Trophoblast cell (in vitro differentiated cells and primary cell): ENCODE results near the gene RAB11FIP5.

Source experiments
- DNase-seq, 2 donors: peaks; one replicate each; pipeline ENCODE4 v3.0.0-alpha.2; 2016
- H2AFZ ChIP-seq: 2 replicates; pipeline ENCODE4 v1.6.1; 2013; ENCODE audit warnings: low read length, moderate library complexity, mild to moderate bottlenecking; ENCODE audit not compliant: insufficient read depth, poor library complexity
- H2AK5ac ChIP-seq: 2 replicates; pipeline ENCODE4 v1.6.1; 2013; ENCODE audit warnings: mild to moderate bottlenecking, low read length
- H2BK120ac ChIP-seq: 2 replicates; pipeline ENCODE4 v1.6.1; 2013; ENCODE audit warnings: low read length, mild to moderate bottlenecking, moderate library complexity; ENCODE audit not compliant: insufficient read depth, poor library complexity
- H2BK12ac ChIP-seq: 2 replicates; pipeline ENCODE4 v1.6.1; 2013; ENCODE audit warnings: mild to moderate bottlenecking, low read length, moderate library complexity
- H2BK5ac ChIP-seq: 2 replicates; pipeline ENCODE4 v1.6.1; 2013; ENCODE audit warnings: low read length, low read depth, moderate library complexity, mild to moderate bottlenecking; ENCODE audit not compliant: poor library complexity
- H3K14ac ChIP-seq: 2 replicates; pipeline ENCODE4 v1.6.1; 2013; ENCODE audit warnings: mild to moderate bottlenecking, low read length
- H3K18ac ChIP-seq: 2 replicates; pipeline ENCODE4 v1.6.1; 2013; ENCODE audit warnings: mild to moderate bottlenecking, low read length
- H3K23ac ChIP-seq: 2 replicates; pipeline ENCODE4 v1.6.1; 2013; ENCODE audit warnings: low read length
- H3K27ac ChIP-seq: 2 replicates; pipeline ENCODE4 v1.5.1; 2013; ENCODE audit warnings: low read depth, mild to moderate bottlenecking, inconsistent platforms, low read length, moderate library complexity
- H3K27me3 ChIP-seq: 2 replicates; pipeline ENCODE4 v1.6.1; 2013; ENCODE audit warnings: inconsistent platforms, mild to moderate bottlenecking, low read length, moderate library complexity; ENCODE audit not compliant: insufficient read depth
- H3K36me3 ChIP-seq, 2 experiments: 1 replicate in 1 of 2; 2 replicates in 1 of 2; pipeline ENCODE4 v1.6.1; 2013; ENCODE audit warnings: low read length in 2 of 2, mild to moderate bottlenecking in 2 of 2, moderate library complexity in 1 of 2; ENCODE audit not compliant: insufficient read depth in 2 of 2, control insufficient read depth in 1 of 2
- H3K4ac ChIP-seq: 2 replicates; pipeline ENCODE4 v1.6.1; 2013; ENCODE audit warnings: low read depth, mild to moderate bottlenecking, low read length, moderate library complexity
- H3K4me1 ChIP-seq, 2 experiments: 1 replicate in 1 of 2; 2 replicates in 1 of 2; pipeline ENCODE4 v1.6.1; 2013; ENCODE audit warnings: low read length in 2 of 2, mild to moderate bottlenecking in 2 of 2, moderate library complexity in 1 of 2; ENCODE audit not compliant: insufficient read depth in 2 of 2, control insufficient read depth in 1 of 2
- H3K4me2 ChIP-seq: 2 replicates; pipeline ENCODE4 v1.6.1; 2013; ENCODE audit warnings: inconsistent platforms, mild to moderate bottlenecking, low read length, moderate library complexity
- H3K4me3 ChIP-seq: 2 replicates; pipeline ENCODE4 v1.5.1; 2013; ENCODE audit warnings: mild to moderate bottlenecking, low read depth, low read length, inconsistent platforms
- H3K79me1 ChIP-seq: one replicate; pipeline ENCODE4 v1.6.1; 2013; ENCODE audit warnings: low read length
- H3K79me2 ChIP-seq: 2 replicates; pipeline ENCODE4 v1.6.1; 2013; ENCODE audit warnings: low read length, mild to moderate bottlenecking; ENCODE audit not compliant: control insufficient read depth, insufficient read depth, poor library complexity
- H3K9ac ChIP-seq: 2 replicates; pipeline ENCODE4 v1.6.1; 2013; ENCODE audit warnings: mild to moderate bottlenecking, low read length
- H3K9me3 ChIP-seq: 2 replicates; pipeline ENCODE4 v1.6.1; 2013; ENCODE audit warnings: low read depth, mild to moderate bottlenecking, control low read depth, inconsistent platforms, low read length; ENCODE audit not compliant: insufficient read depth
- H4K12ac ChIP-seq: 2 replicates; pipeline ENCODE4 v1.6.1; 2013; ENCODE audit warnings: low read depth, mild to moderate bottlenecking, low read length, moderate library complexity
- H4K8ac ChIP-seq: 2 replicates; pipeline ENCODE4 v1.6.1; 2013; ENCODE audit warnings: low read depth, mild to moderate bottlenecking, low read length, moderate library complexity
- H4K91ac ChIP-seq: one replicate; pipeline ENCODE4 v1.6.1; 2013; ENCODE audit warnings: low read depth, mild to moderate bottlenecking, low read length, moderate library complexity
- WGBS: extraction: QIAGEN DNeasy Blood & Tissue Kit; methylation state at CpG from one replicate; pipeline ENCODE4 v1.1.7; 2013; ENCODE audit warnings: missing lambda C conversion rate; ENCODE audit not compliant: insufficient read length, insufficient coverage; ENCODE audit errors: extremely low coverage; 5-methylcytosine and 5-hydroxymethylcytosine counted together

The RAB11FIP5 gene

DNA sequence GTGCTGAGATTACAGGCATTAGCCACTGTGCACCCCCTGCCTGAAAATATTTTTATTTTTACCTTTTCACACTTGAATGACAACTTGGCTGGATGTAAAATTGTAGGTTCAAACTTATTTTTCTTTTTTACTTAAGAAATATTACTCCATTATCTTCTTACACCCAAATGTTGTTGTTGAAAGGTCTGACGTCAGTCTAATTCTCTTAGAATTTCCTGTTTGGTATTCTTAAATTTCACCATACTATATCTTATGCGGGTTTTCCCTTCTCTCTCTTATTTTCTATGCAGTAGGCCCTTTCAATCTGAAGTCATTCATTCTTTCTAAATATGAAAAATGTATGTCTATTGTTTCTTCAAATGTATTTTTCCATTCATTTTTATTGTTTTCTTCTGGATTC is 29.1 kb upstream of the RAB11FIP5 start:
- Histone ChIP-seq H3K18ac (no peak overlapping the region), H4K8ac (no peak overlapping the region), H3K4me2 (no peak overlapping the region), H3K9ac (no peak overlapping the region), H3K79me2 (no peaks in the 10 kb centered on the region), H3K14ac (no peak overlapping the region), H3K27me3 (no peaks in the 10 kb centered on the region), H2BK5ac (no peak overlapping the region), H2AFZ (no peak overlapping the region), H3K4ac (no peak overlapping the region), H3K27ac (no peak overlapping the region), H3K79me1 (no peaks in the 10 kb centered on the region), H3K4me1 (no peaks in the 10 kb centered on the region), H2BK12ac (no peak overlapping the region), H3K9me3 (no peaks in the 10 kb centered on the region), H3K4me3 (no peak overlapping the region), H3K36me3 (no peaks in the 10 kb centered on the region), H4K12ac (no peak overlapping the region), H4K91ac (no peak overlapping the region), H2AK5ac (no peak overlapping the region), H3K23ac (no peak overlapping the region), H2BK120ac (no peak overlapping the region)
- no CpG with 5 or more reads among the region's 2 CpGs for WGBS
- peak in 1 of 2 donors; percentile 22 for DNase-seq

DNA sequence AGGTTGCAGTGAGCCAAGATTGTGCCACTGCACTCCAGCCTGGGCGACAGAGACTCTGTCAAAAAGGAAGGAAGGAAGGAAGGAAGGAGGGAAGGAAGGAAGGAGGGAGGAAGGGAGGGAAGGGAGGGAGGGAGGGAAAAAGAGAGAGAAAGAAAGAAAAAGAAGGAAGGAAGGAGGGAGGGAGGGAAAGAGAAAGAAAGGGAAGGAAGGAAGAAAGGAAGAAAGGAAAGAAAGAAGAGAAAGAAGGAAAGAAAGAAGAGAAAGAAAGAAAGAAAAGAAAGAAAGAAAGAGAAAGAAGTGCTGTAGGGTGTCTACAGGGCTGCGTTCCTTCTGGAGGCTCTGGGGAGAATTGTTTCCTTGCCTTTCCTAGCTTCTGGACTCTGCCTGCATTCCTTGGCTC is 22.5 kb upstream of the RAB11FIP5 start:
- Histone ChIP-seq H3K27ac (no peak overlapping the region), H4K91ac (no peak overlapping the region), H3K79me1 (no peaks in the 10 kb centered on the region), H3K27me3 (no peaks in the 10 kb centered on the region), H4K8ac (no peak overlapping the region), H3K14ac (no peak overlapping the region), H3K36me3 (no peaks in the 10 kb centered on the region), H3K4me2 (no peak overlapping the region), H3K4me3 (no peak overlapping the region), H3K4me1 (no peaks in the 10 kb centered on the region), H4K12ac (no peak overlapping the region), H3K9ac (no peak overlapping the region), H3K23ac (no peak overlapping the region), H2BK120ac (no peak overlapping the region), H2AK5ac (no peak overlapping the region), H3K79me2 (no peaks in the 10 kb centered on the region), H3K9me3 (no peaks in the 10 kb centered on the region), H2BK12ac (no peak overlapping the region), H2AFZ (no peak overlapping the region), H3K4ac (no peak overlapping the region), H2BK5ac (no peak overlapping the region), H3K18ac (no peak overlapping the region)
- no peak for DNase-seq
- WGBS, result no CpG with 5 or more reads among the region's 2 CpGs

DNA sequence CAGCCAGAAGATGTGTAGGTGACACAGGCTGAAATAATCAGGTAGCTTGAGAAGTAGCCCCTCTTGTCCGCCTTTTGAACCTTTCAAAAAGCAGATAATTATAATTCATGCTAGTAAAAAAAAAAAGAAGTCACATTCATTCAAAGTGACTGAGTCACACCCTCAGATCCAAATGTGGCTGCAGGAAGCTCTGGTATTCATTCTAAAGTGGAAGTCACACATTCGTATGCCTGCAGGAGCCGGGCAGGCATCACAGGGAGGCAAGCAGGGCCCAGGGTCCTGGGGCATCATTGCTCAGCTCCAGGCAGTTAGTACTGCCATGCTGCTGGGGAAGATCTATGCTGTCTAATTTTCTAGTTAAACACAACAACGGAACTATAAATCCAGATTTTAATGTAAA is 21.7 kb upstream of the RAB11FIP5 start:
- H3K4me1 ChIP-seq, result no peaks in the 10 kb centered on the region
- H3K4ac ChIP-seq, result no peak overlapping the region
- H3K23ac ChIP-seq, result no peak overlapping the region
- DNase-seq, result peak; percentile 73 to 78
- no peak overlapping the region for H3K4me2 ChIP-seq
- no peaks in the 10 kb centered on the region for H3K79me2 ChIP-seq
- H3K18ac ChIP-seq, result no peak overlapping the region
- no peak overlapping the region for H3K27ac ChIP-seq
- H2BK12ac ChIP-seq, result no peak overlapping the region
- no peak overlapping the region for H2BK120ac ChIP-seq
- no peaks in the 10 kb centered on the region for H3K27me3 ChIP-seq
- no peak overlapping the region for H3K4me3 ChIP-seq
- H3K14ac ChIP-seq, result no peak overlapping the region
- no peak overlapping the region for H3K9ac ChIP-seq
- no peaks in the 10 kb centered on the region for H3K9me3 ChIP-seq
- H3K79me1 ChIP-seq, result no peaks in the 10 kb centered on the region
- no peak overlapping the region for H4K91ac ChIP-seq
- H4K8ac ChIP-seq, result no peak overlapping the region
- no peaks in the 10 kb centered on the region for H3K36me3 ChIP-seq
- H2AK5ac ChIP-seq, result no peak overlapping the region
- no peak overlapping the region for H2BK5ac ChIP-seq
- no peak overlapping the region for H2AFZ ChIP-seq
- H4K12ac ChIP-seq, result no peak overlapping the region
- WGBS, result no CpG with 5 or more reads among the region's 4 CpGs

DNA sequence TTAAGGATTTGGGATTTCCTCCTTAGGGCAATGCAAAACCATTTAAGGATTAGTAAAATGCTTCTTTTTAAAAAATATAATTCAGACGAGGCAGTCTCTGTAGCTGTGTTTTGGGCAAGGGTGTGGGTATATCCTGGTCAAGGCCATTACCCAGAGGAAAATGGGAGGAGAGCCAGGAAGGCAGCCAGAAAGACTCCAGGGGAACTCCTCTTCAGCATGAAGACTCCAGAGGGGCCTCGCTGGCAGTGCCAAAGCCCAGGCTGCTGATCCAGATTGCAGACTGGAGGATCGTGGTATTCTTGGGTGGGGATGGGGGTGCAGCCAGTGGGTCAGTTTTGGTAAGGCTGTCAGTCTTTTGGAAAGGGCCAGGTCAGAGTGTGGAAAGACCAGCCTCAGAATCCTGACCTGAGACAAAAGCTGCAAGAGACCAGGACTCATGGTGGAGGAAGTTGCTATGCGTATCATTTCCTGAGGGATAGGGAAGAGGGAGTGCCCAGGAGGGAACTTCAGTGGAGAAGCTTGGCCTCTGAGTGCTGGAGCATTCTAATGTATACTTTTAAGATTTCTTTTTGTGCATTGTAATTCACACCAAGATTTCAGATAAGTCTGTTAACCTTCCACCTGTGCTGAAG is 20.9 kb upstream of the RAB11FIP5 start:
- Histone ChIP-seq H2AFZ (no peak overlapping the region), H3K23ac (no peak overlapping the region)

More for the DNA sequence above, 20.9 kb upstream of the RAB11FIP5 start:
- no peak overlapping the region for H4K91ac ChIP-seq
- H3K4me3 ChIP-seq, result no peak overlapping the region
- H3K18ac ChIP-seq, result no peak overlapping the region
- no peak overlapping the region for H3K4ac ChIP-seq
- H3K14ac ChIP-seq, result no peak overlapping the region
- no peak overlapping the region for H4K12ac ChIP-seq
- no peaks in the 10 kb centered on the region for H3K79me2 ChIP-seq
- H3K4me2 ChIP-seq, result no peak overlapping the region
- no peak overlapping the region for H3K9ac ChIP-seq
- H3K9me3 ChIP-seq, result no peaks in the 10 kb centered on the region
- H2BK5ac ChIP-seq, result no peak overlapping the region
- no peak overlapping the region for H2AK5ac ChIP-seq
- DNase-seq, result no peak
- H4K8ac ChIP-seq, result no peak overlapping the region
- H3K4me1 ChIP-seq, result no peaks in the 10 kb centered on the region
- no peaks in the 10 kb centered on the region for H3K36me3 ChIP-seq
- no peaks in the 10 kb centered on the region for H3K27me3 ChIP-seq
- H3K27ac ChIP-seq, result no peak overlapping the region
- no CpG with 5 or more reads among the region's 4 CpGs for WGBS
- no peak overlapping the region for H2BK12ac ChIP-seq
- peaks cover 2% of the 10 kb centered on the region for H3K79me1 ChIP-seq
- H2BK120ac ChIP-seq, result no peak overlapping the region
